Lower leg skin (tissue), 4 donors: ENCODE measurements around the gene SEMA3C. TPM values are rescaled to one million over a fixed set of nuclear protein-coding genes. Genes with fewer than 3 reads are reported as not detected.
"Not testable (repeated sequence)": the region's sequence is repeated elsewhere in the genome, so short reads cannot be mapped to it uniquely, and the experiment has no call there.

Source experiments
- DNase-seq, 2 donors: peaks; one replicate each; pipeline ENCODE4 v3.0.0-alpha.2; 2019; ENCODE audit warnings: low spot score in 2 of 2
- H3K4me3 ChIP-seq: fragments of 200-600 bp; sonication (generic); 2 replicates; pipeline ENCODE4 v1.5.1; 2017; ENCODE audit warnings: mild to moderate bottlenecking, low read depth; ENCODE audit not compliant: poor library complexity, severe bottlenecking
- POLR2A ChIP-seq, 2 donors: fragments of 450-650 bp; IDR thresholded peaks; one replicate each; pipeline ENCODE4 v1.6.1; 2016 to 2017; ENCODE audit warnings: antibody characterized with exemption in 2 of 2, mild to moderate bottlenecking in 1 of 2, moderate library complexity in 1 of 2
- WGBS, 2 donors: methylation state at CpG; one replicate each; pipeline ENCODE4 v1.1.5; 2018; 5-methylcytosine and 5-hydroxymethylcytosine counted together
- intact Hi-C: fragments of 100-400 bp; cut with DNase I; formaldehyde crosslinking; loops from one replicate; pipeline ENCODE4 v1.15.0; 2023; ENCODE audit warnings: low total_unique reads
- total RNA-seq, 4 donors: library from RNA; depleted of rRNA; stranded (reverse); fragments of >200 nt; gene quantifications; one replicate each; pipeline ENCODE4 v1.1.0, GENCODE V29; 2016
- TF ChIP-seq, protein P1 (sequence below), 3 donors: fragments of 450-650 bp; IDR thresholded peaks; one replicate each; pipeline ENCODE4 v1.5.1; 2016; ENCODE audit warnings: antibody characterized with exemption in 3 of 3, mild to moderate bottlenecking in 3 of 3, moderate library complexity in 2 of 3

SEMA3C gene
- total RNA-seq, 4 donors from 2014 or later = 53.0 to 96.6 (median 70.7) TPM

DNA sequence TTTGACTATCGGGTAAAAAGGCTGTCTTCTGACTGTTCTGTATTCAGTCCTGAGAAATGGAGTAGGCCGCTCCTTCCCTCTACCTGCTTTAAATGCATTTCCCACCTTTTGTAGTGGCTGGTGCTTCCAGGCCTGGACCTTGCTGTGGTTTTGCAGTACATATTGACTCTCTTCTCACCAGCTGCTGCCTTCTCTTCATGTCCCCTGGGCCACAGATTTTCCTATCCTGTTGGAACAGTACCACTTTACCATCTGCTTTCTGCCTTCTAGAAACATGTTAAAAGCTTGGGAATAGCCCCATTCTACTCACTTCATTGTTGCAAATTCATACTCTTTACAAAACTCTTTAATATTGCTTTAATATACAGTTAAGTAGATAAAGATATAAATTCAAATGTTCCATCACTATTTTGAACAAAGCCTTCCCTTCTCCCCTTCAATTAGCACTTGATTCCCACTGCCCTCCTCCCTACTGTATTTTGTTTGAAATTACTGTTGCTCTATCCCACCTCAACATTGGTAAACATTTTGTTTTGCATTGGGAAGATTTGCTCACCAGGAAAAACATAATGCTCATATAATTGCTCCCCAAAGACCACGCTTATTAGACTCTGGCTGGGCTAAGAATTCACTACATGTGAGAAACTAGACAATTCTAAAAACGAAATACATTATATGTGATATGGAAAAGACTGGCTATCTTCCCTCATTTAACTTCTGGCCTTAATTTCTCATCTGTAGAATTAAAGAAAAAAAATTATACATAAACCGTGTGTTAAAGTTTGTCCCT is 17.3 kb upstream of the SEMA3C start:
- intact Hi-C loops = no loop called here
- DNase-seq = no peak
- TF ChIP-seq, protein P1, sequence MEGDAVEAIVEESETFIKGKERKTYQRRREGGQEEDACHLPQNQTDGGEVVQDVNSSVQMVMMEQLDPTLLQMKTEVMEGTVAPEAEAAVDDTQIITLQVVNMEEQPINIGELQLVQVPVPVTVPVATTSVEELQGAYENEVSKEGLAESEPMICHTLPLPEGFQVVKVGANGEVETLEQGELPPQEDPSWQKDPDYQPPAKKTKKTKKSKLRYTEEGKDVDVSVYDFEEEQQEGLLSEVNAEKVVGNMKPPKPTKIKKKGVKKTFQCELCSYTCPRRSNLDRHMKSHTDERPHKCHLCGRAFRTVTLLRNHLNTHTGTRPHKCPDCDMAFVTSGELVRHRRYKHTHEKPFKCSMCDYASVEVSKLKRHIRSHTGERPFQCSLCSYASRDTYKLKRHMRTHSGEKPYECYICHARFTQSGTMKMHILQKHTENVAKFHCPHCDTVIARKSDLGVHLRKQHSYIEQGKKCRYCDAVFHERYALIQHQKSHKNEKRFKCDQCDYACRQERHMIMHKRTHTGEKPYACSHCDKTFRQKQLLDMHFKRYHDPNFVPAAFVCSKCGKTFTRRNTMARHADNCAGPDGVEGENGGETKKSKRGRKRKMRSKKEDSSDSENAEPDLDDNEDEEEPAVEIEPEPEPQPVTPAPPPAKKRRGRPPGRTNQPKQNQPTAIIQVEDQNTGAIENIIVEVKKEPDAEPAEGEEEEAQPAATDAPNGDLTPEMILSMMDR (IDR thresholded peaks at IDR 0.05) = no peak
- TF ChIP-seq POLR2A (IDR thresholded peaks at IDR 0.05) = no peak
- WGBS, 2 donors = 94 to 95% methylated on average over 5 of the region's 5 CpGs
- H3K4me3 ChIP-seq = no peak overlapping the region

GRCh38 chr7:80934321-80934720 is 15.5 kb upstream of the SEMA3C start:
- DNase-seq = no peak
- H3K4me3 ChIP-seq = no peak overlapping the region
- TF ChIP-seq, protein P1 (IDR thresholded peaks at IDR 0.05) = no peak
- TF ChIP-seq POLR2A (IDR thresholded peaks at IDR 0.05) = no peak
- intact Hi-C loops = no loop called here
- WGBS, 2 donors = 82 to 89% methylated on average over 1 of the region's 1 CpG

DNA sequence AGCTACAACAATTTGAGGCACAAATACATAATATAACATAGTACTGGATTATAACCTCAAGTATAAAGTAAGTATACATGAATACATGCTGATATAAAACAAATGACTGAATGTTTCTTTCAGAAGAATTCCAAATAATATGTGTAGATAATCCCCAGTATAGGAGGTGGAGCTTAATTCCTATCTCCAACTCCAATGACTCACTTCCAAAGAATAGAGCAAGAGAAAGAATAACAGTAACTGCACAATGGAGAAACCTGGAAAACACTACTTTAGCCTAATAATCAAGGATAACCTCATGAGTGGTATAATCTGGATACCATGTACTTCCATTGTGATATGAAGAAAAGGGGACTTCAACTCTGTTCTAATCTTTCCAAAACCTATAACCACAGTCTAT is 13.7 kb upstream of the SEMA3C start:
- intact Hi-C loops = no loop called here
- H3K4me3 ChIP-seq = no peak overlapping the region
- no peak for TF ChIP-seq POLR2A (IDR thresholded peaks at IDR 0.05)
- TF ChIP-seq, protein P1 (IDR thresholded peaks at IDR 0.05) = no peak
- no peak for DNase-seq

DNA sequence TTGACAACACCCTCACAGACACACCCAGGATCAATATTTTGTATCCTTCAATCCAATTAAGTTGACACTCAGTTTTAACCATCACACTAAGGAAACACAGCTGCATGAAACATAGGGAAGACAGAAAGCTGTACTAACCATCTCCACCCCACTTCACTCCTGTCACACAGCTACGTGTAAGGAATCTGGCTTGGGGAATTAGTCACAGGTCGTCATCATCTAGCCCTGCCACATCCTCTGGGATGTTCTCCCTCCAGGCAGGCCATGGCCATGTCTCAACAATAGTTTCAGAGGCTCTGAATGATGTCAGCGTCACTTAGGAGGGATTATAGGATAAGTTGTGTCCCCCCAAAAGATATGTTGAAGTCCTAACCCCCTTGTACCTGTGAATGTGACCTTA is 10.8 kb upstream of the SEMA3C start:
- 80 to 85% methylated on average over 3 of the region's 3 CpGs for whole genome bisulfite sequencing, 2 donors
- no peak overlapping the region for H3K4me3 ChIP-seq
- no peak for TF ChIP-seq POLR2A (IDR thresholded peaks at IDR 0.05)
- TF ChIP-seq, protein P1 (IDR thresholded peaks at IDR 0.05) = no peak
- no peak for DNase-seq
- intact Hi-C loops = no loop called here

GRCh38 chr7:80926955-80927354 is 8.1 kb upstream of the SEMA3C start:
- WGBS, 2 donors = 96 to 98% methylated on average over 6 of the region's 6 CpGs
- intact Hi-C loops, DNase-seq, H3K4me3 ChIP-seq: not testable (repeated sequence)

DNA sequence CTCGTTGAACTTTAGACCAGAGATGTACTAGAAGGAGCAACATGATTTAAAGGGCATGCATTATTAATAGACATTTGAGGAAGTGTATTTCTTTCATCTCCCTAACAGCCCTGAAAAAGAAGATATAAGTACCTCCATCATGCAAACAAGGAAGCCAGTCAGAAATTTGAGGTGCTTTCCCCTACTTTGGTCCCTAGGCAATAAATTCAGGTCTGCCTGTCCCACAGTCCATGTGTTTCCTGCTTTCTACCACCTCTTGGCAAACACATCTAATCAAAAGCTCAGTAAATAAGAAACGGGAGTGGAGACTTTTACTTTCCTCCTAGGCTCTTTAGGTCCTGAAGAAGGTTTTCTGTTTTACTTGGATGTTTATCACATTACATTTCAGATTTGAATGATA is 5.2 kb upstream of the SEMA3C start:
- DNase-seq = no peak
- intact Hi-C loops = no loop called here
- TF ChIP-seq, protein P1 (IDR thresholded peaks at IDR 0.05) = no peak
- no peak for TF ChIP-seq POLR2A (IDR thresholded peaks at IDR 0.05)
- WGBS, 2 donors = 35 to 39% methylated on average over 2 of the region's 2 CpGs
- no peak overlapping the region for H3K4me3 ChIP-seq
